CD14-positive monocyte (primary cell): ENCODE results near the gene DEPDC5. TPM values are rescaled to one million over a fixed set of nuclear protein-coding genes. Genes with fewer than 3 reads are reported as not detected.

Experiments used
- DNase-seq, 3 donors: peaks; one replicate each; pipeline ENCODE4 v3.0.0-alpha.2; 2011 to 2022
- H2AFZ ChIP-seq: 2 replicates; pipeline ENCODE4 v1.6.0; 2012; ENCODE audit warnings: mild to moderate bottlenecking, low read depth, low read length, inconsistent platforms; ENCODE audit not compliant: insufficient read depth, poor library complexity, severe bottlenecking
- H3K27ac ChIP-seq, 2 donors: 1 replicate in 1 of 2; 2 replicates in 1 of 2; pipeline ENCODE4 v1.5.1; 2012 to 2013; ENCODE audit warnings: low read length in 2 of 2, control low read depth in 1 of 2, inconsistent platforms in 1 of 2, low read depth in 1 of 2, mild to moderate bottlenecking in 1 of 2
- H3K27me3 ChIP-seq, 2 donors: one replicate each; pipeline versions ENCODE4 v1.6.0 to v1.6.1; 2011 to 2013; ENCODE audit warnings: low read length in 2 of 2; ENCODE audit not compliant: control insufficient read depth in 2 of 2, insufficient read depth in 2 of 2
- H3K36me3 ChIP-seq, 2 donors: replicated peaks in 1 of 2; 1 replicate in 1 of 2; 2 replicates in 1 of 2; pipeline versions ENCODE4 v1.5.1 to v1.6.1; 2012 to 2013; ENCODE audit warnings: low read length in 2 of 2, control low read depth in 1 of 2, inconsistent platforms in 1 of 2, mild to moderate bottlenecking in 1 of 2; ENCODE audit not compliant: insufficient read depth in 2 of 2, control insufficient read depth in 1 of 2
- H3K4me1 ChIP-seq, 2 donors: 1 replicate in 1 of 2; 2 replicates in 1 of 2; pipeline versions ENCODE4 v1.5.1 to v1.6.1; 2012 to 2013; ENCODE audit warnings: low read length in 2 of 2, control low read depth in 1 of 2, inconsistent platforms in 1 of 2, mild to moderate bottlenecking in 1 of 2, moderate library complexity in 1 of 2; ENCODE audit not compliant: insufficient read depth in 2 of 2, control insufficient read depth in 1 of 2
- H3K4me2 ChIP-seq: replicated peaks from 2 replicates; pipeline ENCODE3; 2012; ENCODE audit warnings: low read length, moderate library complexity, mild to moderate bottlenecking; ENCODE audit not compliant: poor library complexity, severe bottlenecking; ENCODE audit errors: extremely low read depth
- H3K4me3 ChIP-seq, 3 experiments: fragments of 200-600 bp in 1 of 3; sonication (generic) in 1 of 3; replicated peaks in 1 of 3; 1 replicate in 2 of 3; 2 replicates in 1 of 3; pipeline ENCODE4 v1.5.1; 2011 to 2013; ENCODE audit warnings: low read length in 3 of 3, mild to moderate bottlenecking in 3 of 3, control low read depth in 2 of 3, low read depth in 2 of 3, inconsistent platforms in 1 of 3, moderate library complexity in 1 of 3
- H3K79me2 ChIP-seq: 2 replicates; pipeline ENCODE4 v1.6.0; 2012; ENCODE audit warnings: mild to moderate bottlenecking, control low read depth, inconsistent platforms, low read length, moderate library complexity; ENCODE audit not compliant: insufficient read depth
- H3K9ac ChIP-seq: 2 replicates; pipeline ENCODE4 v1.6.0; 2017; ENCODE audit warnings: low read length, mild to moderate bottlenecking; ENCODE audit not compliant: insufficient read depth, poor library complexity, severe bottlenecking
- H3K9me3 ChIP-seq, 2 donors: replicated peaks in 1 of 2; 1 replicate in 1 of 2; 2 replicates in 1 of 2; pipeline versions ENCODE4 v1.5.1 to v1.6.1; 2012 to 2013; ENCODE audit warnings: low read length in 2 of 2, control low read depth in 1 of 2; ENCODE audit not compliant: control insufficient read depth in 1 of 2, insufficient read depth in 1 of 2
- H4K20me1 ChIP-seq: 2 replicates; pipeline ENCODE4 v1.6.0; 2012; ENCODE audit warnings: mild to moderate bottlenecking, low read length, control low read depth, moderate library complexity; ENCODE audit not compliant: insufficient read depth
- H3K27ac Mint-ChIP-seq, 7 donors: one replicate each; pipeline ENCODE4 v1.8.0; 2020; ENCODE audit warnings: mild to moderate bottlenecking in 7 of 7, mixed read lengths in 7 of 7, moderate library complexity in 6 of 7, inconsistent platforms in 2 of 7
- H3K27me3 Mint-ChIP-seq, 3 donors: one replicate each; pipeline ENCODE4 v1.8.0; 2021 to 2022; ENCODE audit warnings: low read depth in 3 of 3, mild to moderate bottlenecking in 3 of 3, mixed read lengths in 3 of 3, moderate library complexity in 3 of 3, inconsistent platforms in 1 of 3
- H3K36me3 Mint-ChIP-seq, 2 donors: one replicate each; pipeline ENCODE4 v1.8.0; 2020; ENCODE audit warnings: mixed read lengths in 2 of 2, inconsistent platforms in 1 of 2, mild to moderate bottlenecking in 1 of 2
- H3K4me1 Mint-ChIP-seq: one replicate; pipeline ENCODE4 v1.8.0; 2020; ENCODE audit warnings: mild to moderate bottlenecking, mixed read lengths
- H3K4me3 Mint-ChIP-seq, 2 donors: one replicate each; pipeline ENCODE4 v1.8.0; 2020; ENCODE audit warnings: mild to moderate bottlenecking in 2 of 2, mixed read lengths in 2 of 2, moderate library complexity in 1 of 2
- H3K9me3 Mint-ChIP-seq, 7 donors: one replicate each; pipeline ENCODE4 v1.8.0; 2020 to 2022; ENCODE audit warnings: mixed read lengths in 7 of 7, mild to moderate bottlenecking in 6 of 7, moderate library complexity in 6 of 7, inconsistent platforms in 2 of 7
- CTCF ChIP-seq: fragments of 200-600 bp; IDR thresholded peaks from one replicate; pipeline ENCODE4 v1.8.0; 2022; ENCODE audit warnings: antibody characterized with exemption, mild to moderate bottlenecking
- WGBS: methylation state at CpG from one replicate; pipeline ENCODE4 v1.1.5; 2013; ENCODE audit warnings: missing lambda C conversion rate; ENCODE audit not compliant: insufficient coverage; 5-methylcytosine and 5-hydroxymethylcytosine counted together
- intact Hi-C, 2 donors: fragments of 100-400 bp; cut with micrococcal nuclease; formaldehyde crosslinking; loops; one replicate each; pipeline versions ENCODE4 v1.15.0 to v1.15.1; 2023
- polyA plus RNA-seq, 3 donors: library from polyadenylated mRNA; depleted of rRNA in 1 of 3; unstranded in 2 of 3; stranded (reverse) in 1 of 3; fragments of 300-500 nt in 2 of 3; fragments of >200 nt in 1 of 3; fragmentation: Illumina TruSeq in 2 of 3; gene quantifications; 1 replicate in 2 of 3; 2 replicates in 1 of 3; pipeline ENCODE4 v1.2.3, GENCODE V29; 2012 to 2021

DEPDC5 gene
- polyA plus RNA-seq, 3 donors: 2.2 to 19.5 (median 4.1) TPM

GRCh38 chr22:31733580-31734079, 20.2 kb upstream of the DEPDC5 start:
- Mint-ChIP-seq H3K27me3 (no peaks in the 10 kb centered on the region), H3K4me1 (peaks cover 4% of the 10 kb centered on the region), H3K36me3 (peaks cover 27 to 61% of the 10 kb centered on the region in 2 donors), H3K4me3 (no peak overlapping the region), H3K9me3 (no peaks in the 10 kb centered on the region), H3K27ac (peak overlapping the region in 2 of 7 donors; percentile 27 to 82)
- peaks cover 98% of the 10 kb centered on the region for H4K20me1 ChIP-seq
- H3K4me1 ChIP-seq: no peaks in the 10 kb centered on the region
- no peaks in the 10 kb centered on the region for H3K27me3 ChIP-seq
- no peak for TF ChIP-seq CTCF
- no peak for DNase-seq
- H3K36me3 ChIP-seq: peaks cover 29 to 65% of the 10 kb centered on the region in 2 donors
- peaks cover 95% of the 10 kb centered on the region for H3K79me2 ChIP-seq
- no peak overlapping the region for H3K4me3 ChIP-seq
- intact Hi-C loops: no loop called here
- no peaks in the 10 kb centered on the region for H3K9me3 ChIP-seq
- H3K9ac ChIP-seq: no peak overlapping the region
- H3K4me2 ChIP-seq: no peak overlapping the region
- no peak overlapping the region for H2AFZ ChIP-seq
- H3K27ac ChIP-seq: peak overlapping the region in 1 of 2 donors; percentile 6
- 98% methylated on average over 6 of the region's 7 CpGs for WGBS

- Mint-ChIP-seq H3K36me3 (peaks cover 34 to 66% of the 10 kb centered on the region in 2 donors), H3K27me3 (no peaks in the 10 kb centered on the region), H3K9me3 (no peaks in the 10 kb centered on the region), H3K4me3 (no peak overlapping the region), H3K27ac (peak overlapping the region in 2 of 7 donors; percentile 16 to 60), H3K4me1 (peaks cover 4% of the 10 kb centered on the region)
- H3K79me2 ChIP-seq: peaks cover 95% of the 10 kb centered on the region
- H3K4me2 ChIP-seq: no peak overlapping the region
- no peak overlapping the region for H3K4me3 ChIP-seq
- peak overlapping the region in 1 of 2 donors; percentile 6 for H3K27ac ChIP-seq
- H3K4me1 ChIP-seq: peaks cover 0 to 2% of the 10 kb centered on the region in 2 donors
- H4K20me1 ChIP-seq: peaks cover 98% of the 10 kb centered on the region
- no peaks in the 10 kb centered on the region for H3K9me3 ChIP-seq
- H3K9ac ChIP-seq: no peak overlapping the region
- no peak overlapping the region for H2AFZ ChIP-seq
- no peak for DNase-seq
- no peak for TF ChIP-seq CTCF
- H3K36me3 ChIP-seq: peaks cover 36 to 74% of the 10 kb centered on the region in 2 donors
- no CpG with 5 or more reads among the region's 1 CpG for WGBS
- intact Hi-C loops: no loop called here
- H3K27me3 ChIP-seq: no peaks in the 10 kb centered on the region
Observed at GRCh38 chr22:31734512-31734911, 19.3 kb upstream of the DEPDC5 start.
